GM21360 (cell line): ENCODE results near the gene NXPE3.
"Not testable (repeated sequence)": the region's sequence is repeated elsewhere in the genome, so short reads cannot be mapped to it uniquely, and the experiment has no call there.

Source experiments
- ATAC-seq: cut with Tn5 transposase; IDR thresholded peaks from one replicate; pipeline ENCODE4 v1.9.1; 2021; ENCODE audit warnings: mild to moderate bottlenecking, moderate library complexity; ENCODE audit not compliant: unreplicated experiment

Gene NXPE3

DNA sequence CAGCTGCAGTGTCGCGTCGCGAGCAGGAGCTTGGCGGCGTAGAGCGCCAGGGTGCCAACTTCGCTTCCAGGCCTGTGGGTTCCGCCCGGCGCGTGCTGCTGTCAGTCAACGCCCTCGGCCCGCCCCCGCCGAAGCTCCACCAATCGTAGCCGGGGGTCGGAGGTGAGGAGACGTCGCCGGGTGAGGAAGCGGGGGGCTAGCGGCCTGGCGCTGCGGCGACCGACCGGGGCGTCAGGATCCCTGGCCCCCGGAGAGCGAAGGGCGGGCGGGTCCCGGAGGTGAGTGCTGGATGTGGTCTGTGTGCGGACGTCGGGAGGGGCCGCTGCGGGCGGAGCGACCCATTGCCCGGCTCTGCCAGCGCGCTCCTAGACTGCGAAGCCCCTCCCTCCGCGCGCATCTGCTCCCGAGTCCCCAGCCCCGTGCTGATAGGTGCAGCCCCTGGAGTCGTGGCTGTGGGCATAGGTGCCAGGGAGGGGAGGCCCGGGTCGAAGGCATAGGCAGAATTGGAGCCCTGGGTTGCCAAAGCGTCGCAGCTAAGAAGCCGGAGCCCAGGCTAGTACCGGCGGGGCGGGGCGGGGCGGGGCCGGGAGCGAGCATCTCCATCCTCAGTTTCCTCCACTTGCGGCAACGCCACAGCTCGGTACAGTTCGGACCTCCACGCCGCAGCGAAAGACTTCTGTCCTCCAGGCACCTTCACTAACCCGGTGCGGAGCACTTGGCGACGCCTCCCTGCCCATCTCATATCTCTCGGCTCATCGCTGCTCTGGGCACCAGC is at the start of gene NXPE3:
Gene NXPE3 (plus strand): TSS at position 165 of the 775 bp plus-strand sequence. CDS start 6,386 bp downstream, outside the sequence.
- peak; percentile 92 for ATAC-seq

DNA sequence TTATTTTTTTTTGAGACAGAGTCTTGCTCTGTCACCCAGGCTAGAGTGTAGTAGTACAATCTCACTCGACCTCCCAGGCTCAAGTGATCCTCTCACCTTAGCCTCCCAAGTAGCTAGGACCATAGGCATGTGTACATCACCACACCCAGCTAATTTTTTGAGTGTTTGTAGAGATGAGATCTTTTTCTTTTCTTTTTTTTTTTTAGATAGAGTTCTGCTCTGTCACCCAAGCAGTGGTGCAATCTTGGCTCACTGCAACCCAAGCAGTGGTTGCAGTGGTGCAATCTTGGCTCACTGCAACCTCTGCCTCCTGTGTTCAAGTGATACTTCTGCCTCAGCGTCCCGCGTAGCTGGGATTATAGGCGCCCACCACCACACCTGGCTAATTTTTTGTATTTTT is 49.4 kb upstream of the NXPE3 start:
- ATAC-seq = no peak

- ATAC-seq = no peak
Measured at GRCh38 chr3:101730839-101731238, 48.2 kb upstream of the NXPE3 start.

GRCh38 chr3:101732240-101732641 is 46.8 kb upstream of the NXPE3 start:
- ATAC-seq = no peak

DNA sequence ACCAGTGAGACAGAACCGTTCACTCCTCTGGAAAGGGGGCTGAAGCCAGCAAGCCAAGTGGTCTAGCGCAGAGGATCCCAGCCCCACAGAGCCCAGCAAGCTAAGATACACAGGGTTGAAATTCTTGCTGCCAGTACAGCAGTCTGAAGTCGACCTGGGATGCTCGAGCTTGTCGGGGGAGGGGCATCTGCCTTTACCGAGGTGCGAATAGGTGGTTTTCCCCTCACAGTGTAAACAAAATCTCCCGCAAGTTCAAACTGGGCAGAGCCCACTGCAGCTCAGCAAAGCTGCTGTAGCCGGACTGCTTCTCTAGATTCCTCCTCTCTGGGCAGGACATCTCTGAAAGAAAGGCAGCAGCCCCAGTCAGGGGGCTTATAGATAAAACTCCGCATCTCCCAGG is 43.2 kb upstream of the NXPE3 start:
- ATAC-seq = no peak

DNA sequence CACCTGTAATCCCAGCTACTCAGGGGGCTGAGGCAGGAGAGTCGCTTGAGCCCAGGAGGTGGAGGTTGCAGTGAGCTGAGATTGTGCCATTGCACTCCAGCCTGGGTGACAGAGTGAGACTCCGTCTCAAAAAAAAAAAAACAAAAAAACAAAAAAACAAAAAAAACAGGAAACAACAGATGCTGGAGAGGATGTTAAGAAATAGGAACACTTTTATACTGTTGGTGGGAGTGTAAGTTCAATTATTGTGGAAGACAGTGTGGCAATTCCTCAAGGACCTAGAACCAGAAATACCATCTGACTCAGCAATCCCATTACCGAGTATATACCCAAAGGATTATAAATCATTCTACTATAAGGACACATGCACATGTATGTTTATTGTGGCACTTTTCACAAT is 37.1 kb upstream of the NXPE3 start:
- not testable (repeated sequence) for ATAC-seq

DNA sequence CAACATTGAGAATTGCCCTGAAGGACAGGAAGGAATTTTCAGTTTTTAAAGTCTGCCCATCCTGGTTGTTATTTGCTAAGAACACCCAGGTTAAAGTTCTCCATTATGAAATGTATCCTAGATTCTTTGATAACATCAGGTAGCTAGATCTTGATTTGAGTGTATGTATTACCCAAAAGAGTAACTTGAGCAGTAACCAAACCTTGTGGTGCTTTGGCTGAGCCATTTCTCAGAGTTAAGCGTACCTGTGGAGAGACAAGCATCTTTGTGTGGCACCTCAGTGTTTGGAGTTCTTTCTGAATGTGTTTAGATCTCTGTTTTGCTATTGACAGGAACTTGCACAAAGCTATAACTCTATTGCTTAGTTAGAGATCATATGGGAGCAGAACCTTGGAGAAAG is 34.2 kb upstream of the NXPE3 start:
- ATAC-seq = no peak

GRCh38 chr3:101745934-101746333 is 33.1 kb upstream of the NXPE3 start:
- ATAC-seq = not testable (repeated sequence)

DNA sequence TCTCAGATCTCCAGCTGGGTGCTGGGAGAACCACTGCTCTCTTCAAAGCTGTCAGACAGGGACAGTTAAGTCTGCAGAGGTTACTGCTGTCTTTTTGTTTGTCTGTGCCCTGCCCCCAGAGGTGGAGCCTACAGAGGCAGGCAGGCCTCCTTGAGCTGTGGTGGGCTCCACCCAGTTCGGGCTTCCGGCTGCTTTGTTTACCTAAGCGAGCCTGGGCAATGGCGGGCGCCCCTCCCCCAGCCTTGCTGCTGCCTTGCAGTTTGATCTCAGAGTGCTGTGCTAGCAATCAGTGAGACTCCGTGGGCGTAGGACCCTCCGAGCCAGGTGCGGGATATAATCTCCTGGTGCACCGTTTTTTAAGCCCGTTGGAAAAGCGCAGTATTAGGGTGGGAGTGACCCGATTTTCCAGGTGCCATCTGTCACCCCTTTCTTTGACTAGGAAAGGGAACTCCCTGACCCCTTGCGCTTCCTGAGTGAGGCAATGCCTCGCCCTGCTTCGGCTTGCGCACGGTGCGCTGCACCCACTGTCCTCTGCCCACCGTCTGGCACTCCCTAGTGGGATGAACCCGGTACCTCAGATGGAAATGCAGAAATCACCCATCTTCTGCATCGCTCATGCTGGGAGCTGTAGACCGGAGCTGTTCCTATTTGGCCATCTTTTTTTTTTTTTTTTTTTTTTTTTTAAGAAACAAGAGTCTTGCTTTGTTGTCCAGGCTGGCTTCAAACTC is 25.5 kb upstream of the NXPE3 start:
- ATAC-seq = not testable (repeated sequence)

DNA sequence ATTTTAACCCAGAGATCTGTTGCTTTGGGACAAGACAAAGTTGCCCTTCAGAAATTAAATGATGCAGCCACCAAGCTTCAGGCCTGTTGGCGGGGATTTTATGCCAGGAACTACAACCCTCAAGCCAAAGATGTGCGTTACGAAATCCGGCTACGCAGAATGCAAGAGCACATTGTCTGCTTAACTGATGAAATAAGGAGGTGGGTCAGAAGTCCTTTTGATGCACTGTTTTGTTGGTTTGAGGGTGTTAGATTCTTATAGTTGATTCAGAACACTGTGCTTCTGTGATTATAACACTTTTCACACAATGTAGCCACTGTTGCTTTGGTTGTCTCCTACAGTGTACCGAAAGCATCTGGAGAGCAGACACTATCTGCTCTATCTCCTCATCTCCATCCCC is 20.8 kb upstream of the NXPE3 start:
- no peak for ATAC-seq

DNA sequence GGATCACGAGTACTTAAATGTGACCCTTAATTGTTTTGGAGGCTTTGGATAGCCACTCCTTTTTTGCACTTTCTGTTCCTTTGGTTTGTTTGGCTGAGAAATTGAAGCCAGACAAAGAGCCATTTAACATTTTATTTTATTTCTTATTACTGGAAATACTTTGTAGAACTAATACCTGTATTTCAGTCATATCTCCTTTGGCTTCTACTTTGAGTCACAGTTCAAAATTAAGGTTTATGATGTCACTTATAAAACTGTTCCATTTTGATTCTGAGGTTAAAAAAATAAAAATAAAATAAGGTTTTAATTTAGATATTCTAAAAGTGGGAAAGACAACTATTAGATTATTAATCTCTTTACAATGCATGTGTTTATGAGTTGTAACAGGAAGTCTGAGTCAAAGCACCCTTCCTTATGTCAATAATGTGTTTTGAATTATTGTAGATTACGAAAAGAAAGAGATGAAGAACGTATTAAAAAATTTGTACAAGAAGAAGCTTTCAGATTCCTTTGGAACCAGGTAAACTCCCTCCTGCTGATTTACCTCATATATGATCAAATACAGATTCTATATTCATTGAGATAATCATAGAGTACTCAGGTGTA is 16.9 kb upstream of the NXPE3 start:
- ATAC-seq = no peak

- not testable (repeated sequence) for ATAC-seq
Measured at GRCh38 chr3:101777745-101778281, 1.2 kb upstream of the NXPE3 start.

DNA sequence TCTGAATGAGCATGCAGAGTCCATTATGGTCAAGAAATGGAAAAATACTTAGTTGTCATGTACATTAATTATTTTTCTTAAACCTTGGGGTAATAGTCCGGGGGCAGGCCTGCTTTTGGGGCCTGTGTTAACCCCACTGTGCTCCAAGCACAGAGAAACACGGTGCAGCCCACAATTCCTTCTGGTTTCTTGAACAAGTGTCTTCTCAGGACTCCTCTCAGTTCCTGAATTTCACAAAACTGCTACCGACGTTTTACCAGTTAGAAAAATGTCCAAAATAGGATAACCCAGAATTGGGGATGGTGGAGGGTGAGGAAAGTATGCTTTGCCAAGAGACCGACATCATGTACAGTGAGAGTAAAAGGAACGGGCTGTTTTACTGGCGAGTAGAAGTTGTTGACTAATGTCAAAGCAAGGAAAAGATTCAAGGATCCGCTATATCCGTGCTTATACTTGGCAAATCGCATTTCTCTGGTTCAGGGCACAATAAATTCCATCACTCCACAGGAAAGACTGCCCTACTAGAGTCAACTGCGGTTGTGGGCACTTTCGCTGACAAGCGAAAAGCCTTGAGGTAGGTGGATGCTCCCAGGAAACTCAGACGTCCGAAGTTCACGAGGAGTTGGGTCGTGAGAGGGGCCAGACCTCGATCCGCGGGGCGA is 495 bp upstream of the NXPE3 start:
- ATAC-seq = no peak

GRCh38 chr3:101779822-101780381 is 891 bp downstream of the NXPE3 start:
- ATAC-seq = no peak

GRCh38 chr3:101780661-101781060 is 1.6 kb downstream of the NXPE3 start:
- no peak for ATAC-seq

GRCh38 chr3:101781166-101781565 is 2.2 kb downstream of the NXPE3 start:
- ATAC-seq = no peak

GRCh38 chr3:101784855-101785613 is 6.0 kb downstream of the NXPE3 start:
- no peak for ATAC-seq

- ATAC-seq = peak; percentile 98
Measured at GRCh38 chr3:101791778-101792177, 12.8 kb downstream of the NXPE3 start.

- ATAC-seq = no peak
Measured at GRCh38 chr3:101796077-101796680, 17.2 kb downstream of the NXPE3 start.

GRCh38 chr3:101801174-101801573 is 22.2 kb downstream of the NXPE3 start:
- ATAC-seq = no peak
